ENCODE measurements around the gene IRF4.

The IRF4 gene

GRCh38 chr6:352896-353470 is 38.6 kb upstream of the IRF4 start:
- no peak for ATAC-seq
- TF ChIP-seq ARNTL (CRISPR knock-in tag; IDR thresholded peaks at IDR 0.05; ENCODE audit: borderline replicate concordance, low read depth) (no peak), ZNF70 (CRISPR knock-in tag; IDR thresholded peaks at IDR 0.05) (no peak), GLIS3 (CRISPR knock-in tag; IDR thresholded peaks at IDR 0.05) (no peak), ZFP3 (CRISPR knock-in tag; IDR thresholded peaks at IDR 0.05) (no peak), OSR1 (CRISPR knock-in tag; IDR thresholded peaks at IDR 0.05) (no peak), TCF4 (CRISPR knock-in tag; IDR thresholded peaks at IDR 0.05; ENCODE audit: borderline replicate concordance) (no peak), SNAI2 (CRISPR knock-in tag; IDR thresholded peaks at IDR 0.05) (no peak), PPARA (CRISPR knock-in tag; IDR thresholded peaks at IDR 0.05; ENCODE audit: borderline replicate concordance) (no peak), ZNF8 (CRISPR knock-in tag; IDR thresholded peaks at IDR 0.05) (no peak), ZC3H10 (CRISPR knock-in tag; IDR thresholded peaks at IDR 0.05) (no peak), POU6F1 (CRISPR knock-in tag; IDR thresholded peaks at IDR 0.05; ENCODE audit: borderline replicate concordance, low read depth) (no peak)

- TF ChIP-seq CSDC2 (CRISPR knock-in tag; IDR thresholded peaks at IDR 0.05) (no peak), ISL1 (CRISPR knock-in tag; IDR thresholded peaks at IDR 0.05) (no peak), SNAI2 (CRISPR knock-in tag; IDR thresholded peaks at IDR 0.05) (no peak), ZNF70 (CRISPR knock-in tag; IDR thresholded peaks at IDR 0.05) (no peak), ZC3H10 (CRISPR knock-in tag; IDR thresholded peaks at IDR 0.05) (no peak), CREB5 (CRISPR knock-in tag; IDR thresholded peaks at IDR 0.05; ENCODE audit: low read depth) (no peak), TCF4 (CRISPR knock-in tag; IDR thresholded peaks at IDR 0.05; ENCODE audit: borderline replicate concordance) (no peak), ZNF8 (CRISPR knock-in tag; IDR thresholded peaks at IDR 0.05) (no peak), BACH2 (CRISPR knock-in tag; IDR thresholded peaks at IDR 0.05; ENCODE audit: borderline replicate concordance) (no peak), ZFP3 (CRISPR knock-in tag; IDR thresholded peaks at IDR 0.05) (no peak), ZNF565 (CRISPR knock-in tag; conservative IDR thresholded peaks at IDR 0.05; ENCODE audit: low read depth) (no peak), POU6F1 (CRISPR knock-in tag; IDR thresholded peaks at IDR 0.05; ENCODE audit: borderline replicate concordance, low read depth) (no peak)
- ATAC-seq = no peak
Observed at GRCh38 chr6:353642-354614, 37.6 kb upstream of the IRF4 start.

GRCh38 chr6:354631-355280 is 36.8 kb upstream of the IRF4 start:
- TF ChIP-seq SNAI2 (CRISPR knock-in tag; IDR thresholded peaks at IDR 0.05) (no peak), ZNF565 (CRISPR knock-in tag; conservative IDR thresholded peaks at IDR 0.05; ENCODE audit: low read depth) (no peak), ZFP30 (CRISPR knock-in tag; IDR thresholded peaks at IDR 0.05) (no peak), ZFP3 (CRISPR knock-in tag; IDR thresholded peaks at IDR 0.05) (no peak)
- no peak for ATAC-seq

GRCh38 chr6:355373-356208 is 36.0 kb upstream of the IRF4 start:
- no peak for ATAC-seq
- TF ChIP-seq TCF4 (CRISPR knock-in tag; IDR thresholded peaks at IDR 0.05; ENCODE audit: borderline replicate concordance) = no peak
- TF ChIP-seq ZNF70 (CRISPR knock-in tag; IDR thresholded peaks at IDR 0.05) = no peak
- TF ChIP-seq BACH2 (CRISPR knock-in tag; IDR thresholded peaks at IDR 0.05; ENCODE audit: borderline replicate concordance) = no peak
- no peak for TF ChIP-seq ZFP30 (CRISPR knock-in tag; IDR thresholded peaks at IDR 0.05)
- no peak for TF ChIP-seq SNAI2 (CRISPR knock-in tag; IDR thresholded peaks at IDR 0.05)
- TF ChIP-seq POU6F1 (CRISPR knock-in tag; IDR thresholded peaks at IDR 0.05; ENCODE audit: borderline replicate concordance, low read depth) = no peak
- TF ChIP-seq OSR1 (CRISPR knock-in tag; IDR thresholded peaks at IDR 0.05) = no peak
- TF ChIP-seq ARNTL (CRISPR knock-in tag; IDR thresholded peaks at IDR 0.05; ENCODE audit: borderline replicate concordance, low read depth) = no peak
- no peak for TF ChIP-seq TOX (CRISPR knock-in tag; IDR thresholded peaks at IDR 0.05; ENCODE audit: borderline replicate concordance)
- TF ChIP-seq ISL1 (CRISPR knock-in tag; IDR thresholded peaks at IDR 0.05) = no peak
- no peak for TF ChIP-seq ZFP3 (CRISPR knock-in tag; IDR thresholded peaks at IDR 0.05)
- TF ChIP-seq ESRRG (CRISPR knock-in tag; IDR thresholded peaks at IDR 0.05) = no peak
- no peak for TF ChIP-seq GLIS3 (CRISPR knock-in tag; IDR thresholded peaks at IDR 0.05)

Measured in SK-N-SH treated with all-trans-retinoic acid at 6 μM for 48 hours (cell line).